HepG2 (cell line): ENCODE measurements around the gene CDK17. TPM values are rescaled to one million over a fixed set of nuclear protein-coding genes. Genes with fewer than 3 reads are reported as not detected.

Source experiments
- CTCF ChIP-seq: sonication (generic); formaldehyde crosslinking; IDR thresholded peaks from 2 replicates; pipeline ENCODE4 v1.5.0; 2020; ENCODE audit warnings: mild to moderate bottlenecking, missing genetic modification reagents, moderate library complexity
- DR1 ChIP-seq: sonication (generic); formaldehyde crosslinking; IDR thresholded peaks from 2 replicates; pipeline ENCODE4 v1.8.0; 2021; ENCODE audit warnings: mild to moderate bottlenecking, missing genetic modification reagents, inconsistent platforms
- ESRRA ChIP-seq: sonication (generic); formaldehyde crosslinking; IDR thresholded peaks from 2 replicates; pipeline ENCODE4 v1.5.1; 2020; ENCODE audit warnings: mild to moderate bottlenecking, low read depth, missing genetic modification reagents
- GPBP1L1 ChIP-seq: sonication (generic); formaldehyde crosslinking; IDR thresholded peaks from 2 replicates; pipeline ENCODE4 v1.5.0; 2020; ENCODE audit warnings: mild to moderate bottlenecking, missing genetic modification reagents
- HMGXB4 ChIP-seq, 2 experiments: sonication (generic) in 1 of 2; formaldehyde crosslinking in 1 of 2; IDR thresholded peaks; 2 replicates each; pipeline versions ENCODE4 v1.4.0 to v1.6.1; 2018 to 2020; ENCODE audit warnings: missing genetic modification reagents in 2 of 2, borderline replicate concordance in 1 of 2, low read depth in 1 of 2, mild to moderate bottlenecking in 1 of 2, missing biosample characterization in 1 of 2
- PBX3 ChIP-seq: sonication (generic); formaldehyde crosslinking; IDR thresholded peaks from 2 replicates; pipeline ENCODE4 v1.8.1; 2023; ENCODE audit warnings: missing genetic modification reagents, inconsistent platforms, borderline replicate concordance
- REPIN1 ChIP-seq: sonication (generic); formaldehyde crosslinking; IDR thresholded peaks from 2 replicates; pipeline ENCODE4 v1.8.0; 2022; ENCODE audit warnings: missing genetic modification reagents, low read depth, mild to moderate bottlenecking, borderline replicate concordance
- SMYD3 ChIP-seq: sonication (generic); formaldehyde crosslinking; IDR thresholded peaks from 2 replicates; pipeline ENCODE4 v1.8.1; 2023; ENCODE audit warnings: mild to moderate bottlenecking, missing genetic modification reagents
- SOX13 ChIP-seq, 3 experiments: fragments of 450-650 bp in 1 of 3; sonication (generic) in 1 of 3; formaldehyde crosslinking in 1 of 3; IDR thresholded peaks in 2 of 3; conservative IDR thresholded peaks in 1 of 3; 2 replicates each; pipeline versions ENCODE4 v1.5.0 to v1.6.1; 2016 to 2020; ENCODE audit warnings: antibody characterized with exemption in 1 of 3, mild to moderate bottlenecking in 1 of 3, missing compliant biosample characterization in 1 of 3, missing genetic modification reagents in 1 of 3, moderate library complexity in 1 of 3
- THYN1 ChIP-seq: sonication (generic); formaldehyde crosslinking; IDR thresholded peaks from 2 replicates; pipeline ENCODE4 v1.8.1; 2023; ENCODE audit warnings: low read depth, mild to moderate bottlenecking, moderate library complexity, missing genetic modification reagents, borderline replicate concordance
- UBTF ChIP-seq: sonication (generic); formaldehyde crosslinking; IDR thresholded peaks from 2 replicates; pipeline ENCODE4 v1.4.0; 2020; ENCODE audit warnings: mild to moderate bottlenecking, missing genetic modification reagents
- ZBTB39 ChIP-seq: sonication (generic); formaldehyde crosslinking; IDR thresholded peaks from 2 replicates; pipeline ENCODE4 v1.5.0; 2020; ENCODE audit warnings: missing genetic modification reagents
- ZNF746 ChIP-seq: sonication (generic); formaldehyde crosslinking; IDR thresholded peaks from 2 replicates; pipeline ENCODE4 v1.8.0; 2022; ENCODE audit warnings: mild to moderate bottlenecking, missing genetic modification reagents
- ZNF773 ChIP-seq: sonication (generic); formaldehyde crosslinking; IDR thresholded peaks from 2 replicates; pipeline ENCODE4 v1.4.0; 2020; ENCODE audit warnings: missing genetic modification reagents, borderline replicate concordance
- ZSCAN25 ChIP-seq: sonication (generic); formaldehyde crosslinking; IDR thresholded peaks from 2 replicates; pipeline ENCODE4 v1.8.0; 2022; ENCODE audit warnings: mild to moderate bottlenecking, missing genetic modification reagents
- polyA plus RNA-seq, 8 experiments: library from polyadenylated mRNA; depleted of rRNA in 3 of 8; stranded (reverse) in 7 of 8; unstranded in 1 of 8; fragments of >200 nt; fragmentation: Illumina TruSeq in 4 of 8; extraction: Trizol in 4 of 8; gene quantifications; 2 replicates each; pipeline versions ENCODE4 v1.2.1 to v1.2.3, GENCODE V29; 2011 to 2016; ENCODE audit warnings: low read depth in 4 of 8, missing spikeins in 1 of 8, mixed read lengths in 1 of 8; ENCODE audit not compliant: insufficient read depth in 1 of 8
- total RNA-seq, 5 experiments: library from RNA; depleted of rRNA; stranded (reverse); fragments of >200 nt; fragmentation: Illumina TruSeq; extraction: Trizol; gene quantifications; 2 replicates each; pipeline ENCODE4 v1.2.3, GENCODE V29; 2016; ENCODE audit warnings: low read depth in 1 of 5

Gene CDK17
- total and polyA plus RNA-seq, 2 of the 13 experiments (the other 11 are each of a cell fraction or from before 2014, with no cell fraction given), result 9.9 to 22.3 TPM

GRCh38 chr12:96399919-96400630, at the start of gene CDK17 (continued):
- peak; percentile 53 for TF ChIP-seq CTCF (CRISPR knock-in tag)
- peak; percentile 37; the same call in 1 of the 2 replicates for TF ChIP-seq ZNF773 (CRISPR knock-in tag)
- 0 out of 2 replicates have a peak, but pooled peaks have one; percentile 3 for TF ChIP-seq ZNF746
- TF ChIP-seq ESRRA (CRISPR knock-in tag), result 0 out of 2 replicates have a peak, but pooled peaks have one; percentile 20
- TF ChIP-seq UBTF, result peak; percentile 94; the same call in 1 of the 2 replicates
- 0 out of 2 replicates have a peak, but pooled peaks have one; percentile 24 for TF ChIP-seq ZSCAN25 (CRISPR knock-in tag)
- no peak for TF ChIP-seq ZBTB39 (CRISPR knock-in tag)
- TF ChIP-seq SOX13 (IDR thresholded peaks at IDR 0.05), result no peak
- no peak for TF ChIP-seq SOX13 (CRISPR knock-in tag; conservative IDR thresholded peaks at IDR 0.05 in 1 of 2, IDR thresholded peaks at IDR 0.05 in 1 of 2)
- TF ChIP-seq HMGXB4 (CRISPR knock-in tag; IDR thresholded peaks at IDR 0.05; ENCODE audit: borderline replicate concordance in 1 of 2, low read depth in 1 of 2), result peak; percentile 89 to 92
- TF ChIP-seq PBX3 (CRISPR knock-in tag), result no peak
- no peak for TF ChIP-seq THYN1 (CRISPR knock-in tag)
- no peak for TF ChIP-seq REPIN1 (CRISPR knock-in tag)
- TF ChIP-seq DR1 (CRISPR knock-in tag), result 0 out of 2 replicates have a peak, but pooled peaks have one; percentile 43
- TF ChIP-seq GPBP1L1 (CRISPR knock-in tag), result no peak
- no peak for TF ChIP-seq SMYD3 (CRISPR knock-in tag)
